ENCODE data around the gene RAB17. TPM values are rescaled to one million over a fixed set of nuclear protein-coding genes. Genes with fewer than 3 reads are reported as not detected.

Gene RAB17
- total RNA-seq, 6 experiments from 2014 or later: 0.13 to 0.36 (median 0.25) TPM; not detected in 2

- no peak for DNase-seq
- Mint-ChIP-seq H3K4me3 (no peak overlapping the region), H3K36me3 (ENCODE audit: low read depth) (peaks cover 40% of the 10 kb centered on the region), H3K27me3 (ENCODE audit: insufficient read depth) (peaks cover 5% of the 10 kb centered on the region), H3K9me3 (peaks cover 9% of the 10 kb centered on the region; the same call in 1 of the 2 replicates), H3K27ac (peak overlapping the region; percentile 69), H3K4me1 (ENCODE audit: low read depth) (peaks cover 38% of the 10 kb centered on the region)
- no peak for TF ChIP-seq CTCF (IDR thresholded peaks at IDR 0.05)
Measured at GRCh38 chr2:237630216-237631000, 39.9 kb upstream of the RAB17 start.

- DNase-seq: peak; percentile 67
- TF ChIP-seq CTCF (IDR thresholded peaks at IDR 0.05): no peak
- Mint-ChIP-seq H3K4me3 (peak overlapping the region; percentile 53; the same call in 1 of the 2 replicates), H3K27ac (peak overlapping the region; percentile 69), H3K9me3 (peaks cover 6% of the 10 kb centered on the region; the same call in 1 of the 2 replicates), H3K27me3 (ENCODE audit: insufficient read depth) (peaks cover 5% of the 10 kb centered on the region), H3K4me1 (ENCODE audit: low read depth) (peaks cover 38% of the 10 kb centered on the region), H3K36me3 (ENCODE audit: low read depth) (peaks cover 35% of the 10 kb centered on the region)
Measured at GRCh38 chr2:237629739-237630138, 39.2 kb upstream of the RAB17 start.

- no peak for TF ChIP-seq CTCF (IDR thresholded peaks at IDR 0.05)
- Mint-ChIP-seq H3K9me3 (0 out of 2 replicates have a peak, but pooled peaks cover under 1% of the 10 kb centered on the region), H3K4me1 (ENCODE audit: low read depth) (peaks cover 43% of the 10 kb centered on the region), H3K27me3 (ENCODE audit: insufficient read depth) (peaks cover 7% of the 10 kb centered on the region), H3K27ac (0 out of 2 replicates have a peak overlapping the region, but pooled peaks have one; percentile 29), H3K36me3 (ENCODE audit: low read depth) (peaks cover 30% of the 10 kb centered on the region), H3K4me3 (peak overlapping the region; percentile 91; the same call in 1 of the 2 replicates)
- DNase-seq: peak; percentile 44
Measured at GRCh38 chr2:237629188-237629534, 38.6 kb upstream of the RAB17 start.

GRCh38 chr2:237628247-237629187, 38.0 kb upstream of the RAB17 start:
- peaks cover 24% of the 10 kb centered on the region for H3K36me3 Mint-ChIP-seq (ENCODE audit: low read depth)
- peak overlapping the region; percentile 81 for H3K27ac Mint-ChIP-seq
- H3K4me3 Mint-ChIP-seq: peak overlapping the region; percentile 91
- no peak; the same call in 1 of the 2 replicates for TF ChIP-seq CTCF (IDR thresholded peaks at IDR 0.05)
- H3K27me3 Mint-ChIP-seq (ENCODE audit: insufficient read depth): peaks cover 7% of the 10 kb centered on the region
- DNase-seq: no peak
- no peaks in the 10 kb centered on the region for H3K9me3 Mint-ChIP-seq
- peaks cover 48% of the 10 kb centered on the region for H3K4me1 Mint-ChIP-seq (ENCODE audit: low read depth)

GRCh38 chr2:237627441-237628246, 37.1 kb upstream of the RAB17 start, which contains the start of gene LRRFIP1:
Gene LRRFIP1 (plus strand): TSS chr2:237627587. CDS start chr2:237627645, 58 bp downstream.
- H3K27ac Mint-ChIP-seq: peak within 1 kb of the TSS; percentile 81
- H3K4me1 Mint-ChIP-seq (ENCODE audit: low read depth): peaks cover 48% of the 10 kb centered on the region
- H3K4me3 Mint-ChIP-seq: peak within 1 kb of the TSS; percentile 91
- no peak for DNase-seq
- peaks cover 7% of the 10 kb centered on the region for H3K27me3 Mint-ChIP-seq (ENCODE audit: insufficient read depth)
- H3K9me3 Mint-ChIP-seq: no peaks in the 10 kb centered on the region
- TF ChIP-seq CTCF (IDR thresholded peaks at IDR 0.05): peak; percentile 39
- peaks cover 18% of the 10 kb centered on the region for H3K36me3 Mint-ChIP-seq (ENCODE audit: low read depth)
